ENCODE data around the gene SLC5A2. TPM values are rescaled to one million over a fixed set of nuclear protein-coding genes. Genes with fewer than 3 reads are reported as not detected.
"Not testable (repeated sequence)": the region's sequence is repeated elsewhere in the genome, so short reads cannot be mapped to it uniquely, and the experiment has no call there.

SLC5A2 gene
- total RNA-seq, 2 donors from 2014 or later = 1.3 to 2.8 TPM

DNA sequence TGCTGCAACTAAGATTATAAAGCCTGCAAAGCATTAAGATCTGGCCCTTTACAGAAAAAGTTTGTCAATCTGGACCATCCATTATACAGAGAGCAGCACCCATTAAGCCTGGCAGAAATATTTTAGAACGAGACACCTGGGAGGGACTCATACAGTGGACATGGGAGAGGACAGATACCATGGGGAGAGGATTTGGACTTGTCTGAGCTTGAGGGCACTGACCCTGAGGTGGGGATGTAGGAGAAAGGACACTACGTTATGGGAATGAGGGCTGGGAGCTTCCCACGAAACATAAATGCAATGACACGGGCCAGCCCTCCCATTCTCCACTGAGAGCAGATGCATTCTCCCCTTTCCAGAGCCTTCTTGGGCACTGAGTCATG is 19.0 kb downstream of the SLC5A2 start:
- no peak overlapping the region for H3K27ac Mint-ChIP-seq
- no peaks in the 10 kb centered on the region for H3K27me3 Mint-ChIP-seq
- ATAC-seq (no peak), DNase-seq (no peak)
- peaks cover 10% of the 10 kb centered on the region for H3K36me3 Mint-ChIP-seq (ENCODE audit: low read depth)
- no peaks in the 10 kb centered on the region for H3K9me3 ChIP-seq (ENCODE audit: control insufficient read depth, low read length, poor library complexity, severe bottlenecking)
- H3K4me3 Mint-ChIP-seq = no peak overlapping the region
- peaks cover 18% of the 10 kb centered on the region for H3K4me1 Mint-ChIP-seq

DNA sequence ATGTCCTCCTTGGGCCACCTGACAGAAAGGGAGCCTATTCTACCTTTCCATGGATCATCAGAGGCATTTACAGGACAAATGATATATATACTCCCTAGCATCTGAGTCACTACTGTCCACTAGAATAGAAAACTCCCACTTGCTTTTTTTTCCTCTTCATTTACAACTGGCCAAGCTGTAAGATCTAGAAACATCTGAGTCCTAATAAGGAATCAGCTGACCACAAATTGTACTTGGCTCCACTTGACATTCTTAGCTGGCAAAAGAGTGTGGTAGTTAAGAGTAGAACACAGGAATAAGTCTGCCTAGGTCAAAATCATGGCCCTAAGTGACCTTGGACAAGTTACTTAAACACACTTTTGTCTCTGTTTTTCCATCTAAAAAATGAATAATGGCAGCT is 20.1 kb downstream of the SLC5A2 start:
- H3K27ac Mint-ChIP-seq = no peak overlapping the region
- H3K4me3 Mint-ChIP-seq = no peak overlapping the region
- no peak for ATAC-seq
- no peaks in the 10 kb centered on the region for H3K27me3 Mint-ChIP-seq
- peaks cover 20% of the 10 kb centered on the region for H3K4me1 Mint-ChIP-seq
- H3K9me3 ChIP-seq (ENCODE audit: control insufficient read depth, low read length, poor library complexity, severe bottlenecking) = no peaks in the 10 kb centered on the region
- DNase-seq = no peak
- peaks cover 5% of the 10 kb centered on the region for H3K36me3 Mint-ChIP-seq (ENCODE audit: low read depth)

DNA sequence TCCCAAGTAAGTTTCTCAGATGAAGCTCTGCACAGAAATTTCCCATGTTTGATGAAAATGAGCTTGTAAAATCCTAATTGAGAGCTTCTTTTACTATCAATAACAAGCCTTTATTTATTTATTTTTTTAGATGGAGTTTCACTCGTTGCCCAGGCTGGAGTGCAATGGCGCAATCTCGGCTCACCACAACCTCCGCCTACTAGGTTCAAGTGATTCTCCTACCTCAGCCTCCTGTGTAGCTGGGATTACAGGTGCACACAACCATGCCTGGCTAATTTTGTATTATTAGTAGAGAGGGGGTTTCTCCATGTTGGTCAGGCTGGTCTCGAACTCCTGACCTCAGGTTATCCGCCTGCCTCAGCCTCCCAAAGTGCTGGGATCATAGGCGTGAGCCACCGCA is 20.6 kb downstream of the SLC5A2 start:
- H3K4me3 Mint-ChIP-seq; H3K36me3 Mint-ChIP-seq (ENCODE audit: low read depth); H3K9me3 ChIP-seq (ENCODE audit: control insufficient read depth, low read length, poor library complexity, severe bottlenecking); H3K27me3 Mint-ChIP-seq; ATAC-seq; H3K27ac Mint-ChIP-seq; DNase-seq: not testable (repeated sequence)
- H3K4me1 Mint-ChIP-seq = peaks cover 19% of the 10 kb centered on the region

DNA sequence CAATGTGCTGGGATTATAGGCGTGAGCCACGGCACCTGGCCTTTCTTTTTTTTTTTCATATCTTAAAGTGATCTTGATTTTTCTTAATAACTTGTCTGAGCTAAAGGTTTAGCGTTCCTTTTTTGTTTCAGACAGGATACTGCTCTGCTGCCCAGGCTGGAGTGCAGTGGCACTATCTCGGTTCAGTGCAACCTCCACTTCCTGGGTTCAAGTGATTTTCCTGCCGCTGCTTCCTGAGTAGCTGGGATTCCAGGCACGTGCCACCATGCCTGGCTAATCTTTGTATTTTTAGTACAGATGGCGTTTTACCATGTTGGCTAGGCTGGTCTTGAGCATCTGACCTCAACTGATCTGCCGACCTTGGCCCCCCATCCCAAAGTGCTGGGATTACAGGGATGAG is 21.2 kb downstream of the SLC5A2 start:
- peaks cover 25% of the 10 kb centered on the region for H3K4me1 Mint-ChIP-seq
- H3K27me3 Mint-ChIP-seq = no peaks in the 10 kb centered on the region
- no peak overlapping the region for H3K4me3 Mint-ChIP-seq
- no peaks in the 10 kb centered on the region for H3K9me3 ChIP-seq (ENCODE audit: control insufficient read depth, low read length, poor library complexity, severe bottlenecking)
- ATAC-seq (no peak), DNase-seq (no peak)
- H3K27ac Mint-ChIP-seq = peak overlapping the region; percentile 75
- peaks cover 4% of the 10 kb centered on the region for H3K36me3 Mint-ChIP-seq (ENCODE audit: low read depth)

DNA sequence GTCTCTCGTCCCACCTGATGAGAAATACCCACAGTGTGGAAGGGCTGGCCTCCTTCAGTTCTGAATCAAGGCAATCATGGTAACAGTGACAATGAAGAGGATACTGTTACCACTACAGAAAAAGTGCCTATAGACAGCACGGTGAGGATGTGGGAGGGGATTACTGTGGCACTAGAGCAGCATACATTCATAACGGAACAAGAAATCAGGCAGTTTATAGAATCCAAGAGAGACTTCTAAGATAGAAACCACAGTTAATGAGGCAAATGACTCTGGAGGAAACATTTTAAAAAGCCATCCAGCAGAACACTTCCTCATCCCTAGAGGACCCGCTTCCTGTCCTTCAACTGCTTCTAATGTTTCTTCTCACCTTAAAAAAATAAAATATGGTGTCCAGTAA is 22.6 kb downstream of the SLC5A2 start:
- no peak overlapping the region for H3K4me3 Mint-ChIP-seq
- peaks cover 28% of the 10 kb centered on the region for H3K4me1 Mint-ChIP-seq
- H3K27me3 Mint-ChIP-seq = no peaks in the 10 kb centered on the region
- peaks cover 4% of the 10 kb centered on the region for H3K36me3 Mint-ChIP-seq (ENCODE audit: low read depth)
- DNase-seq = no peak
- H3K27ac Mint-ChIP-seq = peak overlapping the region; percentile 75
- H3K9me3 ChIP-seq (ENCODE audit: control insufficient read depth, low read length, poor library complexity, severe bottlenecking) = no peaks in the 10 kb centered on the region
- ATAC-seq = no peak

DNA sequence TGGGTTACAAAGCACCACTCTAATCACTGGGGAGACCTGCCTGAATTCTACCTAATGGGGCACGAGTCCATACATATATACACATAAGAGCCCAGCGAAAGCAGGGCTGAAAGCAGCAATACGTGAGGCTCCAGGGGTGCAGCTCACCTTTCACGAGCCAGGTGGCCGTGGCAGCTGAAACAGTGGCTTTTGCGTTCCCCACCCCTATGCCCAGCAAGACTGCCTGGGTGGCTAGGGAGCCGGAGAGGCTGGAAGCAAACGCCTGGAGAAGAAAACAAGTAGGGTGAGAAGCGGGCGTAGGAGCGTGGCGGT is 24.6 kb downstream of the SLC5A2 start:
- Mint-ChIP-seq H3K4me1 (peaks cover 27% of the 10 kb centered on the region), H3K27ac (peak overlapping the region; percentile 94), H3K27me3 (no peaks in the 10 kb centered on the region), H3K36me3 (ENCODE audit: low read depth) (peaks cover 4% of the 10 kb centered on the region), H3K4me3 (peak overlapping the region; percentile 95)
- ATAC-seq (peak; percentile 44), DNase-seq (no peak)
- H3K9me3 ChIP-seq (ENCODE audit: control insufficient read depth, low read length, poor library complexity, severe bottlenecking) = no peaks in the 10 kb centered on the region

DNA sequence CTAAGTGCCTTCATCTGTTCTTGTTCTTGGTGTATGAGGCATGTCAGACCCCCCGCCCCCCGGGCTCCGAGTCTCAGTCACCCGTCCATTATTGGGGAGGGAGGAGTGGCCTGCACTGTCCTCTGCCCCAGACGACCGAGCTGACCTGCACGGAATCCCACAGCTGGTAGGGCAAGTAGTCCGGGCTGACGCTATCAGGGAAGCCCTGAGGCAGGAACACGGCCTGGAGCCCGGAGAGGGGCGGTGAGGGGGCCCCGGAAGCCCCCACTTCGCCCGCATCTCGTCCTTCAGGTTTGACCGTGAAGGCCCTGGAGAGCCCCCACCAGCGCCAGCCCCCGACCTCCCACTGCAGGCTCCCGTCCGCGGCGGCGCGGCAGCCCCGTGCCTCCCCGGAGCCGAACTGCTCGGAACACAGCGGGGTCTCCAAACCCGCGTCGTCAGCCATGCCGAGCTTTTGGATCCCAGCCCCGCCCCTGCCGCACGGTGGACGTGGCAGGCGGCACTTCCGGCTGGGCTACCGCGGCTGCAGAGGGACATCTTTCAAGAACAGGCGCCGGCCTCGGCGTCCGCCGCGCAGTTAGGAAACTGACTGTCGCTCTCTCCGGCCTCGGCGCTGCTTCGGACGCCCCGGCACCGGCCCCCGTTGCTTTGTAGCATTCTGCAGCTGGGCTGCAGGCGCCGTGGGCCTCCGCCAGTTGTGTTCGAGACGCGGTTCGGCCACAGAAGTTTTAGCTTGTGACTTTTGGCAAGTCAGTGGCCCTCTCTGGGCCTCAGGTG is 25.2 kb downstream of the SLC5A2 start, which contains the start of gene RUSF1:
Gene RUSF1 (minus strand): TSS at position 463 of the 777 bp plus-strand sequence. CDS start 18 bp downstream, at position 445.
- ATAC-seq (peak; percentile 89), DNase-seq (peak; percentile 53 to 65 (median 65))
- H3K4me1 Mint-ChIP-seq = peaks cover 27% of the 10 kb centered on the region
- no peaks in the 10 kb centered on the region for H3K27me3 Mint-ChIP-seq
- H3K9me3 ChIP-seq (ENCODE audit: control insufficient read depth, low read length, poor library complexity, severe bottlenecking) = no peaks in the 10 kb centered on the region
- peak within 1 kb of the TSS; percentile 94 for H3K27ac Mint-ChIP-seq
- H3K4me3 Mint-ChIP-seq = peak within 1 kb of the TSS; percentile 95
- H3K36me3 Mint-ChIP-seq (ENCODE audit: low read depth) = peaks cover 4% of the 10 kb centered on the region

DNA sequence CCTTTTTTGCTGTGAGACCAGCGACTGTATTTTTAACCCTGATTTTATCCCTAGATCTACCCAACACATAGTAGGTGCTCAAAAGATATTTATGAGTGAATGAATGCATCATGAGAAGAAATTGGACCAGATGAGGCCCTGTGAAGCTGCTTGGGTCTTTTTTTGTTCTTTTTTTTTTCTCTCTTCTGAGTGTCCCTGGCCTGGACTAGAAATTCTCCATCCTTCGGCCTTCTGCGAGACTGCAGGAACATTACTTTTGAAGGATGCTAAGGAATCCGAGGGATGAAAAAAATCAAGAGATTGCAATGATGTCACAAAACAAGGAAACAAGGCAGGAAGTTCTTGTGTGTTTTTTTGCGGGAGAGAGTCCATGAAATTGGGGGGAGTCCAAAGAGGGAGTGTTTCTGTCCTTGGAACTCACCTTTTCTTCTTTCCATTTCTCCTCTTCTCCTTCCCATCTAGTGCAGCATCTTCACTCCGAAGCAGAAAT is 25.8 kb downstream of the SLC5A2 start:
- DNase-seq = no peak
- Mint-ChIP-seq H3K4me3 (peak overlapping the region; percentile 95), H3K27me3 (no peaks in the 10 kb centered on the region), H3K36me3 (ENCODE audit: low read depth) (peaks cover 4% of the 10 kb centered on the region), H3K27ac (peak overlapping the region; percentile 94), H3K4me1 (peaks cover 27% of the 10 kb centered on the region)
- peak; percentile 9 for ATAC-seq
- H3K9me3 ChIP-seq (ENCODE audit: control insufficient read depth, low read length, poor library complexity, severe bottlenecking) = no peaks in the 10 kb centered on the region

DNA sequence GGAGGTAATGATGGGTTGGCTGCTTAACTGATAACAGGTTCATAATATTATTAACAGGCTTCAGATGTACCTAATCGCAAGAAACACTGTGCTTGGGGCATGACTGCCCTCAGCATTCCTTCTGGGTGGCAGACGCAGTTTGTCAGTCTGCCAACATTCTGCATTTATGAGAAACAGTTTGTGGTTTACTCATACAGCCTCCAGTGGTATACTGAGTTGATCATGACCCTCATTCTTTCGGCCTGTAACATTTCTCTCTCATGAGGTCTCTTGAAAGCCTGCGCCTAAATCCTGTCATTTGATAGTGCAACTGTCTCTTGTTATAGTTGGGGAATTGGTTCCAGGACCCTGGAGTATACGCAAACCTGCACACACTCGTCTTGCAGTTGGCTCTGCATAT is 30.2 kb downstream of the SLC5A2 start:
- H3K9me3 ChIP-seq (ENCODE audit: control insufficient read depth, low read length, poor library complexity, severe bottlenecking) = peaks cover 3% of the 10 kb centered on the region
- Mint-ChIP-seq H3K27me3 (peaks cover 4% of the 10 kb centered on the region), H3K4me3 (no peak overlapping the region), H3K4me1 (peaks cover 12% of the 10 kb centered on the region), H3K27ac (no peak overlapping the region), H3K36me3 (ENCODE audit: low read depth) (peaks cover 2% of the 10 kb centered on the region)
- DNase-seq (no peak), ATAC-seq (no peak)

DNA sequence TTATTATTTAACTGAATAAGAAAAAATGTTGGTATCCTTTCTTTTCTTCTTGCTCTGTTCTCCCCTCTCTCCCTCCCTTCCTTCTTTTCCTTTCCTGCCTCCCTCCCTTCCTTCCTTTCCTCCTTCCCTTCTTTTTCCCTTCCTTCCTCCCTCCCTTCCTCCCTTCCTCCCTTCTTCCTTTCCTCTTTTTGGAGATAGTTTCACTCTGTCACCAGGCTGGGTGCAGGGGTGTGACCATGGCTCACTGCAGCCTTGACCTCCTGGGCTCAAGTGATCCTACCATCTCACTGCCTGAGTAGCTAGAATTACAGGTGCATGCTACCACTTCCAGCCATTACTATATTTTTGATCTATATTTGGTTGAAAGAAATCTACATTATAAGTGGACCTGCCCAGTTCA is 31.0 kb downstream of the SLC5A2 start:
- ATAC-seq (no peak), DNase-seq (no peak)
- H3K27me3 Mint-ChIP-seq = peaks cover 4% of the 10 kb centered on the region
- no peak overlapping the region for H3K27ac Mint-ChIP-seq
- peaks cover 2% of the 10 kb centered on the region for H3K36me3 Mint-ChIP-seq (ENCODE audit: low read depth)
- no peak overlapping the region for H3K4me3 Mint-ChIP-seq
- peaks cover 9% of the 10 kb centered on the region for H3K4me1 Mint-ChIP-seq
- H3K9me3 ChIP-seq (ENCODE audit: control insufficient read depth, low read length, poor library complexity, severe bottlenecking) = peaks cover 3% of the 10 kb centered on the region

DNA sequence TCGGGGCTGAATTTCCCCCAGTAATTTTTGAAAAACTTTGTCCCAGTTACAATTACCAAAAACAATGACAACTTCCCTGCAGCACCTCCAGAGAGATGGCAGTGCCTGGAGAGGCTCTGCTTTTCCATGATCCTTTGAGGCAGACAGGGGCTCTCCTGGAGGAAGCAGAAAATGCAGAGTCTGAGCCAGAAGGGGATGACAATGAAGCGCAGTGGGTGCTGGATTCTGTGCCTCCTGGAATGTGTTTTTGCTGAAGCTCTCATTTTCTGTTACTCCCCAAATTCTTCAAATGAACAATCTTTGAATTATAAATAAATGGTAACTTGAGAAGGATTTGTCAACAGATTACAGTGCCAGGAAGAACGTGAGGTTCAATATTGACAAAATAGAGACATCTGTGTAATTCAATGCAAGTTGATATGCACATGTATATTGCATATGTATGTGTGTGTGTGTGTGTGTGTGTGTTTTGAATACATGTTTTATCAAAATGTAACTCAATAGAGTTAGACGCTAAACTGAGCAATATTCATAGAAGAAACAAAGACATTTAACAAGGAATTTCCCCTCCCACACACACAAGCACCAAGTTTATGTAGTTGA is 35.0 kb downstream of the SLC5A2 start:
- H3K27ac Mint-ChIP-seq = no peak overlapping the region
- H3K9me3 ChIP-seq (ENCODE audit: control insufficient read depth, low read length, poor library complexity, severe bottlenecking) = peaks cover 3% of the 10 kb centered on the region
- DNase-seq (no peak), ATAC-seq (no peak)
- H3K27me3 Mint-ChIP-seq = peaks cover 4% of the 10 kb centered on the region
- H3K4me3 Mint-ChIP-seq = no peak overlapping the region
- peaks cover 2% of the 10 kb centered on the region for H3K4me1 Mint-ChIP-seq
- H3K36me3 Mint-ChIP-seq (ENCODE audit: low read depth) = peaks cover 2% of the 10 kb centered on the region

DNA sequence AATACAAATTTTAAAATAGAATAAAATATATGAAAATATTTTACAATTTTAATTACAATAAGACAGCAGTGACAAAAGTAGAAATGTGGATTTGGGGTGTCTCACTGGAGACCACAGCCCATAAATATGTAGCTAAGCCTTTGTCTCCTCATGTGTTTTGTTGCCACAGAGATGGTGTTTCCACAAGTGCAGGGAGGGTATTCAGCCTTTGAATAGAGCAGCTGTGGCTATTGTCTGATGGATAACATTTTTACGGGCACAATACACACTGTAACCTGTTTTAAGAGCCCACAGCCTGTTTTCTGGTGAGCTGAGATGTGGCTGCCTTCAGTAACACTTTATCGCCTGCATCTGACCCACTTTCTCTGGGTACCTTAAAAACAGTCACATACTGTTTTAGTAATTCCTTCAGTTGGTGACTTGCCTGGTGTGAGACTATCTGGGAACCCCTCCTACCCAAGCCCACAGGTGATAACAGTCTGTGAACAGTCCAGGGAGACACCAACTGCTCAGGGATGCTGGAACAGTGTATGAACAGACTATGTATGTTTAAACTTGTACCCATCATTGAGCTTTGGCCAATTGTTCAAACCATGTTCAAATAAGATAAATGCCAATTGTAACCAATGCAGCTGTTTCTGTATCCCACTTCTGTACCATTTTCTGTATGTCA is 37.0 kb downstream of the SLC5A2 start:
- Mint-ChIP-seq H3K27me3 (peaks cover 4% of the 10 kb centered on the region), H3K36me3 (ENCODE audit: low read depth) (peaks cover 2% of the 10 kb centered on the region), H3K27ac (no peak overlapping the region), H3K4me3 (no peak overlapping the region), H3K4me1 (no peaks in the 10 kb centered on the region)
- DNase-seq (no peak), ATAC-seq (no peak)
- peaks cover 3% of the 10 kb centered on the region for H3K9me3 ChIP-seq (ENCODE audit: control insufficient read depth, low read length, poor library complexity, severe bottlenecking)

DNA sequence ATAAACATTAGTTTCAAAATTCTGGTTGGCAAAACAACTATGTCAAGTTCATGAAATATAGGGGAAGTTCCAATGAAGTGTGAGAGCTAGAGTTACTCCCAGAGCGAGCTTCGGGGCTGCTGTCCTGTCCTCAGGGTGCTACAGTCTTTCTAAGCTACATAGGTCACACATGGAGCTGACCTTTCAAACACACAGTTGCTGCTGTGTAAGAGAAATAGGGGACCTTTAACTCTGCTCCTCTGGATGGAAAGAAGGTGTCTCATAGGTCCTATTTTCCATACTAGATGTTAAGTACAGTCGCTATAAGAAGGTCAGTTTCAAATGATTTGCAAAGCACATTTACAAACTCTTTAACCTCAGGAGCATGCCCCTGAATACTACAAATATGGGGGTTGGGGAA is 38.4 kb downstream of the SLC5A2 start:
- Mint-ChIP-seq H3K27me3 (peaks cover 4% of the 10 kb centered on the region), H3K27ac (no peak overlapping the region), H3K4me3 (no peak overlapping the region), H3K4me1 (no peaks in the 10 kb centered on the region), H3K36me3 (ENCODE audit: low read depth) (peaks cover 2% of the 10 kb centered on the region)
- H3K9me3 ChIP-seq (ENCODE audit: control insufficient read depth, low read length, poor library complexity, severe bottlenecking) = peaks cover 3% of the 10 kb centered on the region
- ATAC-seq (no peak), DNase-seq (no peak)

All from T-helper 17 cell (primary cell).